Hematopoietic multipotent progenitor cell treated with erythropoietin and hydrocortisone succinate and interleukin-3 and kit ligand, for 4 days (in vitro differentiated cells): ENCODE measurements around the gene PKP3.
"Not testable (repeated sequence)": the region's sequence is repeated elsewhere in the genome, so short reads cannot be mapped to it uniquely, and the experiment has no call there.

Experiments
- DNase-seq: peaks from one replicate; pipeline ENCODE4 v3.0.0-alpha.2; 2015

Gene PKP3

DNA sequence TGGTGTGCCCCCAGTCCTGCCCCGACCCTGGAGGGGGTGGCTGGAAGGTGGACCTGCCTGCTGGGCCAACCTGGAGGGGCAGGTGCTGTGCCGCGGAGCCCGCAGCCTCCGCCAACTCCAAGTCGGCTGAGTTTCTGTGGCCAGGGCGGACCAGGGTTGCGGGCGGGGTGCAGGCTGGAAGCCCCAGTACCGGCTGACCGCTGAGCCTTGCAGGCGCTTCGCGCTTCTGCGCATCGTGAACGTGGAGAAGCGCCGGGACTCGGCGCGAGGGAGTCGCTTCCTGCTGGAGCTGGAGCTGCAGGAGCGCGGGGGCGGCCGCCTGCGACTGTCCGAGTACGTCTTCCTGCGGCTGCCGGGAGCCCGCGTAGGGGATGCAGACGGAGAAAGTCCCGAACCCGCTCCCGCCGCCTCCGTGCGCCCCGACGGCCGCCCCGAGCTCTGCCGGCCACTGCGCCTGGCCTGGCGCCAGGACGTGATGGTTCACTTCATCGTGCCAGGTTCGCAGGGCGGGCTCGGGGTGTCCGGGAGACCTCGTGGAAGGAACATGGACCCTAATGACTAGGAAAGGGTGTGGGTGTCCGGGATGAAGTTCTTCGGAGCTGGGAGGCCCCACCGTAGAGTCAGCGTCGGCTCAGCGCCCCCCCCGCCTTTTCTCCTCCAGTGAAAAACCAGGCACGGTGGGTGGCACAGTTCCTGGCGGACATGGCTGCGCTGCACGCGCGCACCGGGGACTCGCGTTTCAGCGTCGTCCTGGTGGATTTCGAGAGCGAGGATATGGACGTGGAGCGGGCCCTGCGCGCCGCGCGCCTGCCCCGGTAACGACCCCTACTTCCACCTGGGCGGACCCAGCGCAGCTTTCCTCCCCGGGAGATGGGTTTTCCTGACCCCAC, 14.6 kb upstream of the PKP3 start:
- no peak for DNase-seq

DNA sequence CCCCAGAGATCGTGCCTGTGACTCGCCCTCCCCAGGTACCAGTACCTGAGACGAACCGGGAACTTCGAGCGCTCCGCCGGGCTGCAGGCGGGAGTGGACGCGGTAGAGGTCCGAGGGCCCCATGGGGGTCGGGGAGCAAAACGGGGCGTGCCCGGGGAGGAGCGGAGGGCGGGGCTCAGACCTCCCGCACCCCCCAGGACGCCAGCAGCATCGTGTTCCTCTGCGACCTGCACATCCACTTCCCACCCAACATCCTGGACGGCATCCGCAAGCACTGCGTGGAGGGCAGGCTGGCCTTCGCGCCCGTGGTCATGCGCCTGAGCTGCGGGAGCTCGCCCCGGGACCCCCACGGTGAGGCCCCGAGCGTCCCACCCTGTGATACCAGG, 13.9 kb upstream of the PKP3 start:
- DNase-seq = no peak

DNA sequence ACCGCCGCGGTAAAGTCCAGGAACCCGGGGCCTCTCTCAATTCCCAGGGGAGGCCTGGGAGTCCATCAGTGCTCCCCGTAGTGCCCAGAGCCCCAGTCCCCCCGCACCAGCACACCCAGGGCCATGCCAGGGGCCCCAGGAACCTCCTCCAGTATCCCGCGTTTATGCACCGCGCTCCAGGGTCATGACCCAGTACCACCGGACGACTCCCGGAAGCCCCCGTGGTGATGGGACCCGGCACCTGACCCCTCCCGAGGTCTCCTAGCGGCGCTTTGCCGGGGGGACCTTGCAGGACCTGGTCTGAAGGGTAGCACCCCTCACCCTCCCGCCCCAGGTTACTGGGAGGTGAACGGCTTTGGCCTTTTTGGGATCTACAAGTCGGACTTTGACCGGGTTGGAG, 13.5 kb upstream of the PKP3 start:
- DNase-seq = no peak

DNA sequence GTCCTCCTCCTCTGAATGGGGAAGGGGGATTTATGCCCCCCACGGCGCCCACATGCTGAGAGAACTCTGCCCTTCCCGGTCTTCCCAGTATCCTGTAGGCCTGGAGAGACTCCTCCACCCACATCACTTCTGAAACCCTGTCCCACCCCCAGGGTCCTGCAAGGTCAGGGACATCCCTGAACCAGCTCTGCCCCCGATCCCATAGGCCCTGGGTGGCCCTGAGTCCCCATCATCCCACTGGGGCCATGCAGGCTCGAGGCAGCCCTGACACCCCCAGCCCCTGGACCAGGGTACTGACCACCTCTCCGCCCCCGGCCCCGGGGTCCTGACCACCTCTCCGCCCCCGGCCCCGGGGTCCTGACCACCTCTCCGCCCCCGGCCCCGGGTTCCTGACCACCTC, 13.0 kb upstream of the PKP3 start:
- no peak for DNase-seq

DNA sequence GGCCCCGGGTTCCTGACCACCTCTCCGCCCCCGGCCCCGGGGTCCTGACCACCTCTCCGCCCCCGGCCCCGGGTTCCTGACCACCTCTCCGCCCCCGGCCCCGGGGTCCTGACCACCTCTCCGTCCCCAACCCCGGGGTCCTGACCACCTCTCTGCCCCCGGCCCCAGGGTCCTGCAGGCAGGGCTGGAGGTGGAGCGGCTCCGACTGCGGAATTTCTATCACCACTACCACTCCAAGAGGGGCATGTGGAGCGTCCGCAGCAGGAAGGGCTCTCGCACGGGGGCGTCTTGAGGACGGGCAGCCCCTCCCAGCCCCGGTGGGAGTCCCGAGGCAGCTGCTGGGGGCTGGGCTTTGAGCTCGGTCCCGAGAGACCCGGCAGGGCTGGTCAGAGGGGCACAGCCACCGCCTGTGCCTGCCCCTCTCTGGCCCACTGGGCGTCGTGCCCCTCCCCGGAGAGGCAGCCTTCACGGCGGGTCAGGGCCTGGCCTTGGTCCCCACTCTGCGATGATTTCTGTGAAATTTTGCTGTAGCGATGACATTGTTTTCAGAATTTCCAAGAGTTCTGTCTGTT, 12.4 kb upstream of the PKP3 start:
- DNase-seq = no peak

DNA sequence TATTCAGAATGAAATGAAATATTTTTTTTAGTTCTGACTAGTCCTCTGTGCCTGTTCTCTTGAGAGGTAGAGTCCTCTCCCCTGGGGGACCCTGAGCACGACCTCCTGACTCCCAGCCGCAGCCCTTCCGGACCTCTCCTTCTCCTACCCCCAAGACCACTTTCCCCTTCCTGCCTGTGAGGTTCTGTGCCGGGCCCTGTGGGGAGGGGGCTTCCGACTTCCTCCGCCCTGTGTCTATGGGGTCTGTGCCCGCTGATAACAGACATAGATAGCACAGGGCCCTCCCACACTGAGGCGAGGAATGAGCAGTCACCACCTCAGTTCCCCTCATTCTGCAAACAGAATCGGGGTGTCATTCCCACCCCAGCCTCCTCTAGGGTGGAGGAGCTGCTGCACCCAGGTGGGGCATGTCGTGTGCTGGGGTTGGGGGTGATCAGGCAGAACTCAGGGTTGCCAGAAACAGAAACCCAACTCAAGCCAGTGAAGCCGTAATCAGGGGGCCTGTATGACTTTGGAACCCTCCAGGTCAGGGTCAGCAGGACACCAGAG, 11.9 kb upstream of the PKP3 start:
- no peak for DNase-seq

DNA sequence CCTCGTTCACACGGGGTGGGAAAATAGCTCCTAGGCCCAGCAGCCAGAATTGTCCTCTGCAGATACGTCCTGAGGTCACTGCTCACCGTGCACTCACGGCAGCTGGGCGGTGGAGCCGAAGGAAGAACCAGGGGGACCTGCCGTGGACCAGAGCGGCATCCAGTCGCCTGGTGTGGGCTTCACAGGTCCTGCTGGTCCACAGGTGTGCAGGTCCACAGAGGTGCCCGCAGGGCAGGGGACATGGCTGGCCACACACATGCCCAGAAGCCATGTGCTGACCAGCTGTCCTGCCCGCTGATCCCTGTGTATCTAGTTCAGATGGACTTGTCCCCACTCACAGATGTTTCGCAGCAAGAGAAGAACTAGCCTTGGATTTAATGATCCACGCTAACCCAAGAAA, 10.6 kb upstream of the PKP3 start:
- DNase-seq = no peak

DNA sequence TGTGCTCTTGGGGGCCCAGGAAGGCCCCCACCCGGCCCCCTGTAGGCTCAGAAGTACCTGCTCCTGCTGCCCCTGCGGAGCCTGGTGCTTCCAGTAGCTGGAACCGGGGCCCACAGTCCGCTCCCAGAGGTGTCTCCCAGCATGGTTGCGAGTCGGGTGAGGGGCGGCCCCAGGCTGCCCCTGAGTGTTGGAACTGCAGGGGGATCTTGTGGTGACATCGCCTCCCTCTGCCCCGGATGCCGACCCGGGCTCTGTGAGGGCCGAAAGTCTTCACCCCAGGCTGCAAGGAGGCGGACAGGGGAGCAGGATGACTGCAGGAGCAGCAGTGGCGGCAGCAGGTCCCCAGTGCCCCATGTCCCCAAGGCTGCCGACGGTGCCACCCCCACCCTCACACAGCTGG, 9.5 kb upstream of the PKP3 start:
- no peak for DNase-seq

DNA sequence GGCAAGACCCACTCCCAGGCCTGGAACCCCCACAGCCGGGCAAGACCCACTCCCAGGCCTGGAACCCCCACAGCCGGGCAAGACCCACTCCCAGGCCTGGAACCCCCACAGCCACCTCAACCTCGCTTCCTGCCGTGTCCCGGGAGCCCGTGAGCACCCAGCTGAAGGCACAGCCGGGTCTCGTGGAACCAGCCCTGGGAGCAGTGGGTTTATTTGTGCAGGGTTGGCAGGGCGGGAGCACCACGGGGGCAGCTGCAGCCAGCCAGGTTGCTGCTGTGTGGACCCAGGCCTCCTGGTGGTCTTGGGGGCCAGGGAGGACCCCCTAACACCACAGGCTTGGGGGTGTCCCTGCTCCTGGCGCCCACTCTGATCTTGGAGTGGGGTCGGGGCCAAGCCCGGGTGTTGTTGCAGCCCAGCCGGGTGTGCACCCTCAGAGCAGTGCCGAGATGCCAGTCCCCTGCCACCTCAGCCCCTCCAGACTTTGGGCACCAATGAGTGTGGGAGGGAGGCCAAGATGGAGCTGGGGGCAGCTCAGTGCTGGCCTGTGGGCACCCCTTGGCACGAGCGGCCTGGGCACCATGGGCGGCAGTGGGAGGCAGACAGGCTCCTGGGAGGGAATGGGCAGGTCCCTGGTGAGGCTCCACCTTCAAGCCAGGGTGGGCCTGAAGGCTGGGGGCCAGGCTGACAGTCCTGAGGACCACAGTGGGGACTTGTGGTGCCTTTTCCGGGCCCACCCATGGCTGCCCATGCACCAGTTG, 8.2 kb upstream of the PKP3 start:
- DNase-seq = no peak

DNA sequence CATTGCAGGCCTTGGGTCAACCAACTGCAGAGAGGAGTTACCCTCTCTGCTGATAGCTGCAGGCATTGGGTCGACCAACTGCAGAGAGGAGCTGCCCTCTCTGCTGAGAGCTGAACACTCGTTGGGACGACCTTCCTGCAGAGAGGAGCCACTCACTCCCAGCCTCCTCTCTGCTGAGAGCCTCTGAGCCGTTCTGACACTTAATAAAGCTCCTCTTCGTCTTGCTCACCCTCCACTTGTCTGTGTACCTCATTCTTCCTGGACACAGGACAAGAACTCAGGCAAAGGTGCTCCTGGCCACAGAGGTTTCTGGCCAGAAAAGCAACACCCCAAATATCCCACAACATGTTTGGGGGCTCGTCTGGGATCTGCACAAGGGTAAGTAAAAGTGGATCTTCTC, 7.5 kb upstream of the PKP3 start:
- DNase-seq = no peak

DNA sequence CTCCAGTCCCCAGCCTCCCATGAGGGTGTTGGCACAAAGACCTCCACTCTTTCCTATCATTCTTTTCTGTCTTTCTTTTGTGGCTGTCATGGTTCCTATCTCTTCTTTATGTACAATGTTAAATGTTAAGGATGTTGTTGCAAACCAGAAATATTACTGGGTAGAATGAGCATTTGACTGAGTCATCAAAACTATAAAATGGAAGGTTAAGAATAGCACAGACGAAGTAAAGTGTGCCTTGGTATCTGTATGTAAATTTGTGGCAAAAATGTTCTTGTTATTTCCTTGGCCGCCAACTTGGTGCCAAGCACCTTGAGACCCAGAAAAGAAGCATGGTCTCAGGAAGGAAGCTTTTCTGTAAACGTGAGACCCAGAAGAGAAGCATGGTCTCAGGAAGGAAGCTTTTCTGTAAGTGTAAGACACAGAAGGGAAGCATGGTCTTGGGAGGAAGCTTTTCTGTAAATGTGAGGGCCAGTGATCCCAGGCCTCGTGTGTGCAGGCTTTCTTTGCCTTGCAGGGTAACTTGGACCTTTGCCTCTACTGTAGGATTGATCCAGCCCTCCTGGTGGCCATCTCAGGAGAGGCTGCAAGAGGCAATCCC, 6.7 kb upstream of the PKP3 start:
- no peak for DNase-seq

DNA sequence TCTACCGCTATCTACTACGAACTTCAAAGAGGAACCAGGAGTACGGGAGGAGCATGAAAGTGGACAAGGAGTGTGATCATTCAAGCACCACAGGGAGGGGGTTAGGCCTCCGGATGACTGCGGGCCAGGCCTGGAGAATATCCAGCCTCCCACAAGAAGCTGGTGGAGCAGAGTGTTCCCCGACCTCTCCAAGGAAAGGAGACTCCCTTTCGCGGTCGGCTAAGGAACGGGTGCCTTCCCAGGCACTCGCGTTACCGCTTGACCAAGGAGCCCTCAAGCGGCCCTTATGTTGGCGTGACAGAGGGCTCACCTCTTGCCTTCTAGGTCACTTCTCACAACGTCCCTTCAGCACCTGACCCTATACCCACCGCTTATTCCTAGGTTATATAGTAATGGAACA, 4.6 kb upstream of the PKP3 start:
- not testable (repeated sequence) for DNase-seq

DNA sequence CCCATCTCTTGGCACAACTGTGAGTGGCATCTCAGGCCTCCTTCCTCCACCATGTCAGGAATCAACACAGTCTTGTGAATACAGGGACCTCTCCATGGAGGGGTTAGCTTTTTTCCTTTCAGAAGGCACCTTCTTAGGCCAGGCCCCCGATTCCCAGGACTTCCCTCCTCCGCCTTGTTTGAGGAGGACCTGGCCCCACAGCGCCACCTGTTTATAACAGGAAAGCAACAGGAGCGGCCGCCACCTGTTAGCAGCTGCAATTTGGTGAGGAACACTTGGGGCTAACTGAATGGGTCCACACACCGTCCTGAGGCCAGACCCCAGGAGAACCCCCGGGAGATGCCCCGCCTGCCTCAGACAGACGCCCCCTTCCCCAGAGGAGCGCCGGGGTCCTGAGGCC, 3.8 kb upstream of the PKP3 start:
- no peak for DNase-seq

DNA sequence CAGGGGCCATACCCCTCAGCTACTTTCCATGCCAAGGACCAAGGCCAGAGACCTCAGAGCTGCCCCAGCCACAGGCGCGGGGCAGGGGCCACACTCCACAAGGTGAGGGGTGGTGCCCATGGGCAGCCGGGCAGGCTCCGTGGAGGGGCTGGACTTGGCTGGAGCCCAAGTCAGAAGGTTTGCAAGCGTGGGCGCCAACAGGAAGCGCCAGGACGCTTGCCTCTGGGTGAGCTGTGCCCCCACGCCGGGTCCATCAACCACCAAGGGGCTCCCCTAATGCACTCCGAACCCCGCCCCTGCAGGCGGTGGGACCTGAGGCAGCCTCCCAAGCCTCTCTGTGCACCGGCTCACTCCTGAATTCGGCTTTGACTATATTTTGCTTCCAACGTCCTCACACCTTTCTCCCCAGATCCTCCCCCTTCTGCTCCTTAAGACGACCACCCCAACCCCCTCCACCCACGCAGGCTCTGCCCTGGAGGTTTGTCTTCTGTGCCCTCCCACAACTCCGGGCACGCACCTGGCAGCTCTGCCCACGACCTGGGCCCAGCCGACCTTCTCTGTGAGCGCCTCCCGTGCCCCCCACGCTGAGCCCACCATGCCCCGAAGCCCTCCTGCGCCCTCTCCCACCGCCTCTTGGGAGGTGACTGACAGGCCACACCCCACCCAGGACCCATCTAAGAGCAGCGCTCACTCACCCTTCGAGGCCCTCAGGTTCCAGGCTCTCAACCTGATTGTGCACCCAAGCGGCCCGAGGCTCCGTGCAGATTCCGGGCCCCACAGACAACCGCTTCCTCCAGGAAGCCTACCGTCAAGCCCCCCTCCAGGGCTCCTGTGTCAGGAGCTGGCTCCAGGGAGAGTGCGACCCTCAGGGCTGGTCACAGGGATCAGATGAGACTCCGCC, 2.6 kb upstream of the PKP3 start:
- DNase-seq = no peak

DNA sequence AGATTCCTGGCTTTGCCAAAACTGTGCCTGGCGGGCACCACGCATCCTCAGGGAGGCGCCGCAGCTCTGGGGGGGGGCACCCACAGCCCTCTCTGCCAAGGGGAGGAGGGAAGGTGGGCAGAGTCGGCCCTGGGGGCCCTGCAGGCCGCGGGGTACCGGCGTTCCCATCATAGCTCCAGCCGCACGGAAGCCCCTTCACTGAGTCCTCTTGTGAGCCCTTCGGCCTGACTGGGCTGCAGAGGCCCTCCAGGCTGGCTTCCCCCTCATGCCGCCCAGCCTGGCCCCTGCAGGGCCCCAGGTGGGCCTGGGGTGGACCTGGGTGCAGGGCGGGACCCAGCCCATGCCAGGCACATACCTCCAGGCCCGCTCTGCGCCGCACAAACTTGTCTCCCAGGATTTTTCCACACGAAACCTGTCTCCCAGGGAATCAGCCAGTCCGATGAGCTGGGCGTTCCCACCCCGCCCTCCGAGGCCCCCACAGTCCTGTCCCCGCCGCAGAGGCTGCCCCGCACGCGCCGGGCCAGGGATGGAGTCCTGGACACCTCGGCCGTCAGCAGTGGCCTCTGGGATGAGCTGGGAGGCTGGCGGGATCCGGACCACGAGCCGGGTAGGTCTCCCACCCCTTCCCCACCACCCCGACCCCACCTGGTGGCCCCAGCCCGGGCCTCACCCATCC, 1.8 kb upstream of the PKP3 start:
- DNase-seq = no peak

DNA sequence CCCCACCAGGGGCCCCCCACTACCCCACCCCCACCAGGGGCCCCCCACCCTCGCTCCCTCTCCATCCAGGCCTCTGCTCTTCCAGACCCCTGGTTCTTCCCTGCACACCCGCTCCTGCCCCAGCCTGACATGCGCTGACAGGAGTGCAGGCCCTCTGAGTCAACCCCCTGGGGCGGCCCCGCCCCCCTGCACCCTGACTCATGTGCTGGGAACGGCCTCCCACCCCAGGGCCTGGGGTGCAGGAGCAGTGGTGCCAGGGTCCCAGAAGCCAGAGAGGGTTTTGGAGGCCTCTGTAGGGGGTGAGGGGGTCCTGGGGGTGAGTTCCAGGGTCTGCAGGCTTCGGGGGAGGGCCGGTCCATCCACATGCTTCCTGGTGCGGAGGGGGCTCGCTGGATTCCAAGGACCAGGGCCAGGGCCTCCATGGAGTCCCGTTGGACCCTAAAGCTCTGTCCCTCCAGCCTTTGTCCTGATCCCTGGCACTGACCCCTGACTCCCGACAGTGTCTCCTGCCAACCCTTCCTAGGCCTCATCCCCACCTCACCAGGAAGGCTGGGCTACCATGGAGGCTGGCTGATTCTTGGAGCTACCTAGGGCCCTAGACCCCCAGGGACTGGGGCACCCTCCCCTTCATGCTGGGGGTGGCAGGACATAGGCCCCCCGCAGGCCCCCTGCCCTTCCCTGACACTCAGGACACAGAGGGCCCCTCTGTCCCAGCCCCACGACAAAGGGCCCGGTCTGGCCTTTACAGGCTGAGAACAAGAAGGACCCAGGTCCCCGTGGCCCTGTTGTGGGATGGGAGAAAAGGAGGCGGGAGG, 583 bp upstream of the PKP3 start:
- no peak for DNase-seq

DNA sequence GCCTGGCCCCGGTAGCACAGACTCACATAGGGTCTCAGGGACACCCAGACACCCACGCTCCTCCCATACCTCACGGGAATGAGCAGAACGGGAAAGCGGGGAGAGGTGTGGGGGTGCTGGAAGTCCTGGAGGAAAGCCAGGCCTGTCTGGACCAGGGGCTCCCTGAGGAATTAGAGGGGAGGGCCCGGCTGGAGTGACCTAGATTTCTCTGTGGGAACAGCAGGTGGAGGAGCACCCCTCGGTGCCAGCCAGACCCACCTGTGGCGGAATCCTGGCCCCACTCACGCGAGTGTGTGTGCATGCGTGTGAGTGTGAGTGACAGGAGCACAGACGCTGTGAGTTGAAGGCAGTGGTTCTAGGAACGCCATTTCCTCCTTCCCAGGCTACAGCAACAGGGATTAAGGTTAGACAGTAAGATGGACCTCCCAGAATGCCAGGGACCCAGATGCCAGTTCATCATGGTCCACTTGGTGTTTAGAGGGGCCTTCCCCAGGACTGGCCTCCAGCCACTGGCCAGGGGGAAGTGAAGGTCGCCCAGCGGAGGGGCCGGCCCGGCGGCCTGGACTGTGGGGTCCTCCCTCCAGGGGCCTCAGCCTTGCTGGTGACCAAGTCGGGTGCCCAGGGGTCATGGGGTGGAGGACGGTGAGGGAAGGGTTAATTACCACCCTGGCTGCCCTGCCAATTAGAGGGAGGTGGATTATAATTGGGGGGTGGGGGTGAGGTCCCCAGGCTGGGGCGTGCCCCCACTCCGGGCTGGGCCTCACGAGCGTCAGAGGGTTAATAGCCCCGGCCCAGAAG, 1.0 kb downstream of the PKP3 start:
- no peak for DNase-seq

DNA sequence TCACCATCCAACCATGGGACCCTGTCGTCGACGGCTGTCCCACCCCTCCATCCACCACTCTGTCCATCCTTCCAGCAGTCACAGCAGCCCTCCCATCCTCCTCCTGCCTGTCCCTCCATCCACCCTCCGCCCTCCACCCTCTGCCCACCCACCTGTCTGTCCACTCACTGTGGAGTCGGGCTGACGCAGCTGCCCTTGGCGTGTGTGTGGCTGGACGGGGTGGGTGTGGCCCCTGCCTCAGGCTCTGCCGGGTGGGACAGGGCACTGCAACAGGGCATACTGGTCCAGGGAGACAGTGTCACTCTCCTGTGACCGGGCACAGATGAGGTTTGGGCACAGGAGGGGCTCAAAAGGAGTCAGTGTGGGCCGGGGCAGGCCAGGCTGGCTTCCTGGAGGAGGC, 1.9 kb downstream of the PKP3 start:
- DNase-seq = no peak

DNA sequence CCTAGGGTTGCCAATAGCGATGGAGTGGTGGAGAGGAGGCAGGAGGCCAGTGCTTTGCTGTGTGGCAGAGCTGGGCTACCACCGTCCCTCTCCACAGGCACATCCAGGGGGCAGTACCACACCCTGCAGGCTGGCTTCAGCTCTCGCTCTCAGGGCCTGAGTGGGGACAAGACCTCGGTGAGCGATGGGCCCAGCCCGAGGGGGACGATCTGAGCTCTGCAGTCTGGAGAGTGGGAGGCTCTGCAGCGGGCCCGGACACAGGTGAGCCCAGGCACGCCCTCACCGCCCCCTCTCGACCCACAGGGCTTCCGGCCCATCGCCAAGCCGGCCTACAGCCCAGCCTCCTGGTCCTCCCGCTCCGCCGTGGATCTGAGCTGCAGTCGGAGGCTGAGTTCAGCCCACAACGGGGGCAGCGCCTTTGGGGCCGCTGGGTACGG, 2.5 kb downstream of the PKP3 start:
- peak; percentile 68 for DNase-seq
